Kasumi-1 (cell line): ENCODE results near the gene ACVR1B.
A peak's percentile ranks its signal among the peaks of the same experiment; 100 is the strongest.

Source experiments
- DNase-seq, 2 experiments: peaks; one replicate each; lab custom pipeline; 2025; lab: John Stamatoyannopoulos, UW

The ACVR1B gene

DNA sequence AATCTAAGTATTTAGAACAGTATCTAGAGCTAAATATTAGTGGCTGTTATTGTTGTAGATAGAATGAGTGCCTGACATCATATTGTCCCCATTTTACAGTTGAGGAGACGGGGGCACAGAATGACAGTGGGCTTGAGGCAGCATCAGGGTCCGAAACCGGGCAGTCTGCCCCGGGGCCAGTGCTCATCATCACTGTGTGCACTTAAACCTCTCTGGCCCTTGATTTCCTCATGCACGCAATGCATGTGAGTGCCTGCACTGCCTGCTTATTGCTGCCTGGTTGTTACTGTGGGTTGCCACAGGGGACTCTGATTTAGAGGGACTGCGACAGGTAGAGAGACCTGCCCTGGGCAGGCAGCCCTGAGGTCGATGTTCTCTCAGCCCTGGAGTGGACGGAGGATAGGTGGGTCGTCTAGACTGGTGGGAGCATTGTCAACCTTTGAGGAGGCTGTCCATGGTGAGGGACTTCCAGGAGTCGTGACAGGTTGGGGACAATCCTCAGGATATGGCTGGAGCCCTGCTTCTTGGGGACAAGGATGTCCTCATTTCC is 34.4 kb upstream of the ACVR1B start:
- no peak for DNase-seq

DNA sequence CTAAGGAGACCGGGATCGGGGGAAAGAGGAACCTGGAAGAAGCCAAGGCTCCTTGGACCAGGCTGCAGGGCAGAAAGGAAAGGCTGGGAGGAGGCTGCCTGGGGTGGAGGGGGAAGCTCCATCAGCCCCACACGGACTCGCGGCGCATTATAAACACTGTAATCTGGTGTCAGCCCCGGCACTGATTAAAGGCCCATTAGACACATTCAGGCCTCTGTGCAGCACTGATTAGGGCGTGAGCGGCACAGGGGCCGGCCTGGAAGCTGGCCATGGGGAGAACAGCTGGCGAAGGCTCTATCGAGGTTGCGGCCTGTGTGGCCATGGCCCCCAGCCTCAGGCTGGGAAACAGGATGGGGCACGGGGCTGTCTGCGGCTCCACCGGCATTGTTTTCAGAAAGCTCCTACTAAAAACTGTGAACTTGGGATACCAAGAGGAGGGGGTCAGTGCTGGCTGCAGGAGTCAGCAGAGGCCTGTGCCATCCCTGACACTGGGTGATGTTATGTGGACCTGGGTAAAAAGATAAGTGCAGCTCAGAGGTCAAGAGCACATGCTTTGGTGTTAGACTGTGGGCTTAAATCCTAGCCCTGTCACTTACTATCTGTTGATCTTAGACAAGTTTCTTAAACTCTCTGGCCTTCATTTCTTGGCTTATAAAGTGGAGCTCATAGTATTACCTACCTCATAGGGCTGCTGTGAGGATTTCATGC is 33.6 kb upstream of the ACVR1B start:
- DNase-seq: no peak

DNA sequence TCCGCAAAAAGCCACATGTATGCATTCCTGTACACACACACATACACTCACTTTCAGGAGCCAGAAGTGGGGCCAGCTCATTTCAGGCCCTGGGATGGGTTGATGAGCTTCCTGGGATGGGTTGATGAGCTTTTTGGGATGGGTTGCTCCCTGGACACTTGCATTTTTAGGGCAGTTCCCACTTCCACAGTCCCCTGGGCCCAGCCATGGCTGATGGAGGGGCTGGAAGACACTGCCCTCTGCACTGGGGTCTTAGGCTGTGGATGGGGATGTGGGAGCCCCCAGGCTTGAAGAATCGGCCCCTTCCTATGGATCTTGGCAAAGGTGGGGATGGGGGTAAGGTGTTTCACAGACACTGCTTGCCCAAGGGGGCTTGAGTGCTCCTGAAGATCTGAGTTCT is 31.5 kb upstream of the ACVR1B start:
- DNase-seq: no peak

DNA sequence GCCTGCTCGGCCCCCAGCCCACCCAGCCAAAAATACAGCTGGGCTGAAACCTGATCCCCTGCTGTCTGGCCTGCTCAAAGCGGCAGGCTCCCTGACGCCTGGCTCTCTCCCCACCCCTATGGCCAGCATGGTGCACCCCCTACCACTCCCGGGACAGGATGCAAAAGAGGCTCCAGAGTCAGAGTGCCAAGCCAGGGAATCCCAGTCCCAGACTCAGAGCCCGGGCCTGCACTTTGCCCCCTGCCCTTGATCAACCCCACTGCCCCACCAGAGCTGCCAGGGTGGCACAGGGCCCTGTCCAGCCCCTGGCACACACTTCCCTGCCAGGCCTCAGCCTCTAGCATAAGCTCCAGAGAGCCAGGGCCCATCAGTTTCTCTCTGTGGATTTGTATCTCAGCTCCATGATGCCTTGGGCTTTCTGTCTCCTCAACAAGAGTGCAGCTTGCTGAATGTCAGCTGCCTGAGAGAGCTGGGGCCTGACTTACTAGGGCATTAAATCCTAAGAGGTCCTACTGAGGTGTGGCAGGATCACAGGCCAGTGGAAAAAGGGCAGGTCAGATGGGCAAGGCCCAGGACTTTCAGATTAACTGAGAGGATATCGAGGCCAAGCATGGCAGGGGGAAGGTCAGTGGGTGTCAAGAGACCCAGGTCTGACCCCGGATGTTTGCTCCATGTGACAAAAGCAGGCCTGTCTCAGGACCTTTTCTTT is 30.3 kb upstream of the ACVR1B start:
- DNase-seq: no peak

DNA sequence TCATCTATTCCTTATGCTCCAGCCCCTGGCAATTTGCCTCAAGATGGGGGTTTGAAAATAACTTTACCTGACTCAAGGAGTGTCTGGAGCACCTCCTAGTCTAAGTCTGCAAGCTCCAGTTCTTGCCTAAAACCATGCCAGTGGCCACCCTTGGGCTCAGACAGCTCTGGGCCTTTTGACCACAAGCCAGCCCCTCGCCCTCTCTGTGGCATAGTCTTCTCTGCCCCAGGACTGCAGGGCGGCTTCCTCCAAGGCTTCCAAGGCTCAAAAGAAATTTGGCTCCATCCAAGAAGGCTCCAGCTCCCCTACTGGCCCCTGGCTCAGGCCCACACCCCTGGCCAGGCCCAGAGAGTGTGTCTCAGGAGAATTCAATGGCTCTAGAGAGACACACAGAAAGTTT is 29.4 kb upstream of the ACVR1B start:
- DNase-seq: no peak

DNA sequence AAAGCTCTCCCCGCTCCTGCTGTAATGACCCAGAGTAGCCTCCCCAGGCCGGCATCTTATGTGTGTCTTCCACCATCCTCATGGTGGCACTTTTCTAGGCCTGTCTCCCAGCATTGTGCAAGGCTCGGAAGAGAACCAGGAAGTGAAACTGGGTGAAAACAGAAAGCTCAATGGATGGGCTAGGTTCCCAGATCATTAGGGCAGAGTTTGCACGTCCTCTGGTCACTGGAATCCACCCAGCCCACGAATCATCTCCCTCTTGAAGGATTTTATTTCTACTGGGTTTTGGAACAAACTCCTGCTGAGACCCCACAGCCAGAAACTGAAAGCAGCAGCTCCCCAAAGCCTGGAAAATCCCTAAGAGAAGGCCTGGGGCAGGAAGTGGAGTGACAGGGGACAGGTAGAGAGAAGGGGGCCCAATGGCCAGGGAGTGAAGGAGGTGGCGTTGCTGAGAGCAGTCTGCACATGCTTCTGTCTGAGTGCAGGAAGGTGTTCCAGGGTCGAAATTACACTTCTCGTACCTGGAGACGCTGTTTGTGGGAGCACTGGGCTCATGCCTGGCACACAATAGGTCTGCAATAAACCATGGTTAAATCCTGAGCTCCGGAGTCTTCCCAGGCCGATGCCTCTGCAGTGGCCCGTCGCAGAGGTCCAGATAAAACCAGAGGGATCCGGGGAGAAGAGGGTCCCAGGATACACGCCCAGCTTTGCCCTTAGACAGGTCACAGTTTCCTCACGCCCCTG is 28.6 kb upstream of the ACVR1B start:
- DNase-seq: no peak

DNA sequence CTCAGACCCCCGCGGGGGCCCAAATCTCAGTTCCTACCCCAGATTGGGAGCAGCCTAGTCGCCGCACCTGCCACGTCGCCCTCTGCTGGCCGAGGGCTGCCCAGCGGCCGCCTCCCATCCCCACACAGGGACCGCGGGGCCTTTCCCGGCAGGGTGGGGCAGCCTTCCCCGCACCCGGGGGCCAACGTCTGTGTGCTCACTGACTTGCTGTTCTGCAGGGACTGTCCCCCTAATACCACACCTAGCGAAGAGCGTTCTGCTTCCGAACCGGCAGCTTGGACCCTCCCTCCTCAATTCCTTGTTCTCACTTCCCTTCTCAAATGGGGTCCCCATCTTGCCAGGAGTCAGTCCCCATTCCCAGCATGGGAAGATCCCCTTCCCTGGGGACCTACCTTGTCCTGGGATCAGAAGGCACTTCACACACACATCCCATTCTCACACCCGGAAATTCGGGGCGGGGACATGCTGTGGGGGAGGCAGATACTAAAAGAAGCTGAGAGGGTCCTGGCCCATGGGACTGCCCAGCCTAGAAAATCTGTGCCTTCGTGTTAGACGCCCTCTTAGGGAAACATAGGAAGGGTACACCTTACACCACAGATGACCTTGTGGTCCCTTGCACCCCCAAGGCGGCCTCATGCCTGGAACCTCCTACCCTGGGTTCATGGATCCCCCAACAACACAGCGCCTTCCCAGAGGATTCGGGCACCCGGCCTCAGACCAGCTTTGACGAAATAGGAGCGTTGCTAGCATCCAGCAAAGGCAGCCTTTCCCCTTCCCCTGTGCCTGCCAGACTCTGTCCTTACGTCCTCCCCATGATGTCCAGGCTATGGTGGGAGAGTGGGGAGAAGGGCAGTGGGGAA is 27.8 kb upstream of the ACVR1B start:
- DNase-seq: peak in 1 of 2 experiments; percentile 21

DNA sequence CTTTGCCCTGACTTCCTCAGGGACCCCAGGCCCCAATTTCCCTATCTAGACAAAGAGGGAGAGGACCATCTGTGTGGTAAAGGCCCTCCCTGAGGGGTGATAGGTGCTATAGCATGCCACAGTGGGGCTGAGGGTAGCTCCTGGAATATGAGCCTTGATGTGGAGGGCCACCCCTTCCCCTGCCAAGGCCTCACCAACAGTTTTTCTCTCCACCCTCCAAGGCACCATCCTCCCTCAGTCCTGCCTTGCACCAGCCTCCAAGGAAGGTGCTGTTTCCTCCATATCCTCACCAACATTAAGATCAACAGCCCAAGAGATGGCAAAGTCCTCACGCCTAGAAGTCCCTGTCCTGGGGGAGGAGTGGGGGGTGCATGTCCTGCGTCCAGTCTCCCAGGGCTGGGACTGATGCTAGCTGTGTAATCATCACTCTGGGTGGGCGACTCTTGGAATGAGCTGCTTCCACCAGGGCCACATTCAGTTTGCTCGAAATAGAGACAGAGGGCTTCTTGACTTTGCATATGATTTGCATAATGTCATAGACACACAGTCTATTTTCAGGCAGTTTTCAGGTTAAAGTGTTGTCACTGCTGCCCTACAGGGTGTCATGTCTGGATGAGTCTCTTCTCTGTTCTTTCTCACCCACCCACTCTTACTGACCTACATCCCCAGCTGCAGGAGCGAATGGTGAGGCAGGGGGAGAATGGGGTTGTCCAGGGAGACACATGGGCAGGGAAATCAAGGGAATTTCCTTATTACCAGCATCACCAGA is 26.8 kb upstream of the ACVR1B start:
- DNase-seq: no peak

DNA sequence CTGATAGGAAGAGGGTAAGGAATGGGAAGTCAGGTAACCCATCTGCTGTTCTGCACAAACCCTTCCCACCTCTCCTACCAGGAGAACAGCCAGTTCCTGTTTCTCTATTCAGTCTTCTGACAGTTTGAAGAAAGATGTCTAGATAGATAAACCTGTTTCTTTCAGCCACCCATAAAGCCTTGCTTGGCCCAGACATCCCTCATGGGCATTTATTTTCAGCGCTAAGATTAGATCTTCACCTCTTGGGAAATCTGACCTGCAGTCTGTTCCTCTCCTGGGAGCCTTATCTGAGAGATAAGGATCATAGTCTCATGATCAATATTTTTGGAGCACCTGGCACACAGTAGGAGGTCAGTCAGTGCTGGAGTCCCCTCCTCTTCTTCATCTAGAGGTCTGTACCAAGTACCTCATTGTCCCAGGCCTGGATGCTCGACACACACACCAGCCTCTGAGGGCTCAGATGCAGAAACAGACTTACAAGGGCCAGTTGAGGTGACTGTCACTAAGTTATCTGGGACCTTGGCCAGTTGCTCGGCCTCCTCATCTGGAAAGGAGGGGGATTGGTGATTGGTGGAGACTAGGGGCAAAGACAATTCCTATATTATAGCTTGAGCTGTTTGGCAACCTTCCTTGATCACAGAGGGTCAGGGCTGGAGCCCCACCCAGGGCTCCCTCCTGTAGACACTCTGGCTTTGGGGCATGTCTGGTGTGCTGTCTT is 26.0 kb upstream of the ACVR1B start:
- no peak for DNase-seq

DNA sequence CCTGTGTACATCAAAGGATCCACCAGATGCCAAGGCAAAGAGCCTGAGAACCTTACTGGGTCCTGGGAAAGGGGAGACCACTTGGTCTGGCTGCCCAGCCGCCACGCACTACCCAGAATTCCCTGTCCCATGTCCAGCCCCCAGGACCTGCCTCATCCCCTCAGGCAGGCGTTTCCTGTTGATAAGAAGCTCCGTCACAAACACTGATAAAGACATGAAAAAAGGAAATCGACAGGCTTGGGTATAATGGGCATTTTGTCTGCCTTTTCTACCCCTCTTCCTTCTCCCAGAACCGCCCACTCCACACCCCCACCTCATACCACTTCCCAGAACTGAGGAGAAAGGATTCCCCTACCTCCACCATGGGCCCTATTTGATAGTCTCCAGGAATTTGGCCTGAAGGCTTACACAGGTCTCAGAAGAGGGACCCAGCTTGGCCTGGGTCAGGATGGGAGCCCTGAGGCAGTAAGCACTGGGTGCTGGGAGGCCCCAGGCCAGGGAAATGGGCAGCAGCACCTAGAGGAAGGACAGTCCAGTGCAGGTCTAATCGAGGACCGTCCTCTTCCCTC is 25.4 kb upstream of the ACVR1B start:
- no peak for DNase-seq

DNA sequence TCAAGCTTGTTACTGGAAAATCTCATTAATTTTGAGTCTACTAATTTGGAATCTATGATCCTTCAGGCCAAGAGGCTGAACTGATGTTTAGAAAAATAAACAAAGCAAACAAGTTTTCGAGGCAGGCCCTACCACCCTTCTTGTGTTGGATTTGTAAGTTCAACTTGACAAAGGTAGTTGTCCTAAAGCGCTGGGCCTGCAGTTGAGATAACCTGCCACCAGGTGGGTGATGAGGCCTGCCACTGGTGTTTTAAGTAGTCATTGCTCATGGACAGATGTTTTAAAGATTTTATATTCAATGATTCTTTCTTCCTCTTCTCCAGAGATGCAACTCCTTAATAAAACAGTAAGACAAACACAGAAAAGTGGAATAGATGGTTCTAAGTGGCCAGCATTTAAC is 24.8 kb upstream of the ACVR1B start:
- DNase-seq: peak; percentile 19 to 35

DNA sequence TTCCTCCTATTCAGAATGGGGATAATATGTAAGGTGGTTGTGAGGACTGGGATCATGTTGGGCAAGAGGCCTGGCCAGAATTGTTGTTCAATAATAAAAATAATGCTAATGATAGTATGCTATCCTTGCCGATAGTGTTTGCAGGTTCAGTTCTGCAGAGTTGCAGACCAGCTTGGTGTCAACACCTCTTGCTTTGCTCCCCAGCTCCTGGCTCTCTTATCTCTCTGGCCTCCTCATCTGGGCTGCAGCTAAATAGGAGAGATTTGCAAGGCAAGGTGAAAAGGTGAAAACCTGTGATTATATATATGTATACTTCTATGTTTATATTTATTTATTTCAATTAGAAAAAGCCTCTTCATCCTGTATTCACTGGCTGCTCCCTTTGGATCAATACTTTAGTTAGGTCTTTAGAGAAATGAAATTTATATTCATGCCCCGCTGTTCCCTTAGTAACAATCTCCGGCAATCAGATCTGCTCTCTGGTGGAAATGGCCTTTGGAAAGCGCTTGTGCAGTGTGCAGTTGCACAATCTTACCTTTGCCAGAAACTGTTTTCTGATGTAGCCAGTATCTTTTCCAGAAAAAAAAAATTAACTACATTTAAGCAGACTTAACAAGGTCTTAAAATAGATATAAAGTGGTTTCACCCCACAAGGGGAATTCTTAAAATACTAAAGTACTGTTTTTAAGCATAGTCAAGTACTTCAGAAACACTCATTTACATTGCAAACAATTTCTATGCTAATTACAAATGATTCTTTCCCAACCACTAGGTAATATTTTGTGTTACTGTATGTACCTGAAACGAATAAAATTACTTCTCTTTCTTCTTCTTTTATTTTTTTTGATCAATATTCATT is 19.1 kb upstream of the ACVR1B start:
- no peak for DNase-seq

DNA sequence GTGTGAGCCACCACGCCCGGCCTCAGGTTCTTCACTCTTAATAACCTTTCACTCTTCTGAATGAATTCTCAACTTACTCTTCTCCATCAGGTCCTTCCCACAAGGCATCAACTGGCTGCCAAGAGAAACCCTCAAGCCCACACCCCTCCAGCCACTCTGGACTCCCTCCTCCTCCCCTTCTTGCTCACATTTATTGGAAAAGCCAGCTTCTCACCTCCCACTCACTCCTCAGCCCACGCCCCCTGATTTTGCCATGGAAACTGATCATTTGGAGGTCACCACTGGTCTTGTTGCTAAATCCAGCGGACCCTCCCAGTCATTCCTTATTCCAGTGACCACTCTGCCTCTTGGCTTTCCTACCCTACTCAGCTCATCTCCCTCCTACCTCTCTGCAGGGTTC is 17.4 kb upstream of the ACVR1B start:
- DNase-seq: no peak

DNA sequence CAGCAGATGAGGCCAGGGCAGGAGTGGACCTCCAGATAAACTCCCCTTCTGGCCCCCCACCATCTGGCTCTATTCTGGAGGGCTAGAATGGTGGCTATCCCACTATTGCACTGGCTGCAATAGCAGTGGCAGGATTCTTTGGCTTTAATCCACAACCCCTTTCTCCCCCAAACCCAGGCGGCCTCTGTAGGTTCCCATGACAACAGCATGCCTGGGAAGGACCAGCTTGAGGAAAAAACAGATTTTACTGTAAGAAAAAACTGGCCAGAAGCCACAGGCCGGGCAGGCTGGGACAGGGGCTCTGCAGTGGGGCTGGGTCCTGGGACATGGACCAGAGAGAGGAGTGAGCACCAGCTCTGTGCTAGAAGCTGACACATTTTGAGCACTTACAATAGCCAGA is 13.6 kb upstream of the ACVR1B start:
- no peak for DNase-seq

DNA sequence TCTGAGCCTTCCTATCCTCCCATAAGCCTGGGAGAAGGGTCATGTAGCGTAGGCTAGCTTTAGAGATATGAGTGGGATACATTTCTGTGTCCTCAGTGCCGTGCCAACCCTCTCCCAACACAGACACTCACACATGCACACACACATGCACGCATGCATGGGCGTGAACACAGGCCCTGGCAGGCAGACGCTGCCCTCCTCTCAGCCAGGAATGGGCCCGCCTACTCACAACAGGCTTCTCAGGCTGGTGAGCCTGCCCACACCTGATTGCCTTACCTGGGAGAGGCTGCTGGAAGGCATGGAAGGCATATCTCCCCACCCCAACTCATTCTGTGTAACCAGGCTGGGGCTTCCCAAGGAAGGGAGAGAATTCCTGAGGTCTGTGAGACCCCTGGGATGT is 12.8 kb upstream of the ACVR1B start:
- DNase-seq: no peak

DNA sequence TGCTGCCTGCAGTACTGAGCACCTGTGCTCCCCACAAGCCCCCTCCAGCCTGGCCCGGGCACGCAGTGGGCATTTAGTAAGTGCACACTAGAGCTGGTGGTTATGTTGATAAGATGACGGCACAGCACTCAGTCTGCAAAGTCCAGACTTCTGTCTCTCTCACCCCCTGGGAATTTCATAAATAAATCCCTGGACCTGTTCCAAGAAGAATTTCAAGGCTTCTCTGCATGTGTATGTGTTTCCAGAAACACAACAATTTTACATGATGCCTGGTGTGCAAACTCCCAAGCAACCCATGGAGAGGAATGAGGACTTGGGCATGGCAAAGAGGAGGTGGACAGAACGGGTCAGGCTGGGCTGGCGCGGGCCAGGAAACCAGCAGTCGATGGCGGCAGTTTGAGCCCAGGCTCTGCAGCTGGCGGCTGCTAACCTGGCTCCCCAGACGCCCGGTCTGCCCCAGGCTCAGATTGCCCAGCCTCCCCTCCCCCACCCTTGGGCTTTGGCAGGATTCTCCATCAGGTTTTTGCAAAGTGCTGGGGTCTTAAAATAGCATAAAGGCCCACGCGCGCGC is 10.4 kb upstream of the ACVR1B start:
- no peak for DNase-seq

DNA sequence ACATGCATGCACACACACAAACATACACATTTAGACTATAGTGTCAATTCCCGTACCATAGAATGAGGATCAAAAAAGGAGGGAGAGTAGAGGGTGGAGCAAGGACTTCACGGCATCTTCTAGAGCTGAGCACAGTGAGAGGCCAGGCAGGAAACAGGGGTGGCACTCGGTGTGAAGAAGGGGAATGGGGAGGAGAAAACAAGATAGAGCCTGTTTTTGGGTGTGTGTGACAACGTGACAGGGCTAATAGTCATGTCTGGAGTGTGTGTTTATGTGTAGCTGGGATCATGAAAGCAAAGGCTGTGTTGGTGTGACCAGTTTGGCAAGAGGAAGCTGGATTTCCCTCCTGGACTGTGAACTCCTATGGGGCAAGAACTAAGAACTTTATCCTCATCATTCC is 9.9 kb upstream of the ACVR1B start:
- DNase-seq: no peak

DNA sequence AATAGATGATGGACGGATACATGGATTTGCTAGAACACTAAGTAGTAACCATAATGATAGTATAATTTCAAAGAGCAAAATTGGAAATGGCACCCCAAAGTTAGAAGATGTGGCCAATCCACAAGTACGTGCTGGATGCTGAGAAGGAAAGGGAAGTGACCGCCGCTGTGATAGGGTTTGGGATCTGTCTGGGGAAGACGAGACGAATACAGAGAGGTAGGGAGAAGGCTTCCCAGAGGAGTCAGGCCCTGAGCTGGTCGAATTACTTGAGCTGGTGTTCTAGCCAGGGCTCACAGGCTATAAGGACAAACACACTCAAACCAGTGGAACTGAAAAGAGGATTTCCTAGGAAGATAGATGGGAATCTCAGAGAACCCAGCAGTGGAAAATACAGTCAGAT is 9.4 kb upstream of the ACVR1B start:
- DNase-seq: no peak

DNA sequence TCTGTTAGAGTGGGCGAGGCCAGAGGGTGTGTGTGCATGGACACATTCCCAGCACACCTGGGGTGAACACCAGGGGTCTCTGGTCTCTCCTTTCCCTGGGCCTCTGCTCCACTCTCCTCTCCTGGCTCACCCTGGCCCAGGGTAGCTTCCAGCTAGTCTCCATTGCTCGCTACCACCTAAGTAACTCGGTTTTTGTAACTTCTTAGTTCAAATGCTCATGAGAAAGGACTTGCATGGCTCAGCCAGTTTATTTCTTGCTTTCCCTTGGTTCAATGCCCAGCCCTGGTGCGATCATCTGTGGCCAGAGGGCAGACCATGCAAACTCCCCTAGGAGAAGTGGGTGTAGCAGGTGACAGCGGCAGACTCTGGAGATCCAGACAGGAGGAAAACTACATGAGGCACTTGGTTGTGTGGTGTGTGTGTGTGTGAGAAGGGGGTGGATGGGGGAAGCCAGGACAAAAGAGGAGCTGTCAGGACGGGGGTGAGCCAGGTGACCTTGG is 8.9 kb upstream of the ACVR1B start:
- DNase-seq: no peak
